Nucleus accumbens (tissue), 56 donors: Measurements from ENCODE around the gene LRCH3.
"Not testable (repeated sequence)": the region's sequence is repeated elsewhere in the genome, so short reads cannot be mapped to it uniquely, and the experiment has no call there.

Experiments used
- DNase-seq, 56 donors: peaks; one replicate each; lab custom pipeline; 2025; lab: John Stamatoyannopoulos, UW

Gene LRCH3

GRCh38 chr3:197913641-197914380 is 122.8 kb downstream of the LRCH3 start:
- no peak for DNase-seq

- not testable (repeated sequence) for DNase-seq
Measured at GRCh38 chr3:197921429-197922275, 130.6 kb downstream of the LRCH3 start.

GRCh38 chr3:197926418-197926817 is 135.4 kb downstream of the LRCH3 start:
- DNase-seq, result no peak

- not testable (repeated sequence) for DNase-seq
Measured at GRCh38 chr3:197927578-197927977, 136.5 kb downstream of the LRCH3 start.

- DNase-seq, result no peak
Measured at GRCh38 chr3:197936819-197937384, 145.8 kb downstream of the LRCH3 start.
